Prostate gland (tissue), 2 donors: ENCODE results near the gene ELP1.

Source experiments
- CTCF ChIP-seq, 4 experiments: fragments of 200-600 bp in 2 of 4; fragments of 450-650 bp in 2 of 4; sonication (generic) in 2 of 4; IDR thresholded peaks; 1 replicate in 3 of 4; 2 replicates in 1 of 4; pipeline ENCODE4 v1.5.1; 2016 to 2019; ENCODE audit warnings: antibody characterized with exemption in 4 of 4, mild to moderate bottlenecking in 2 of 4, moderate library complexity in 2 of 4
- POLR2A ChIP-seq: fragments of 450-650 bp; IDR thresholded peaks from one replicate; pipeline ENCODE4 v1.6.1; 2016; ENCODE audit warnings: antibody characterized with exemption, mild to moderate bottlenecking
- POLR2AphosphoS5 ChIP-seq: sonication (generic); formaldehyde crosslinking; IDR thresholded peaks from one replicate; pipeline ENCODE4 v1.6.1; 2017; ENCODE audit warnings: antibody characterized with exemption

- TF ChIP-seq CTCF (IDR thresholded peaks at IDR 0.05) (no peak), POLR2A (no peak), POLR2AphosphoS5 (peak; percentile 22)
Observed at GRCh38 chr9:108961151-108961550, 27.2 kb upstream of the ELP1 start.
